ENCODE data around the gene SHANK2. TPM values are rescaled to one million over a fixed set of nuclear protein-coding genes. Genes with fewer than 3 reads are reported as not detected.

The SHANK2 gene
- total RNA-seq, 4 donors from 2014 or later = 26.2 to 95.5 (median 45.1) TPM

DNA sequence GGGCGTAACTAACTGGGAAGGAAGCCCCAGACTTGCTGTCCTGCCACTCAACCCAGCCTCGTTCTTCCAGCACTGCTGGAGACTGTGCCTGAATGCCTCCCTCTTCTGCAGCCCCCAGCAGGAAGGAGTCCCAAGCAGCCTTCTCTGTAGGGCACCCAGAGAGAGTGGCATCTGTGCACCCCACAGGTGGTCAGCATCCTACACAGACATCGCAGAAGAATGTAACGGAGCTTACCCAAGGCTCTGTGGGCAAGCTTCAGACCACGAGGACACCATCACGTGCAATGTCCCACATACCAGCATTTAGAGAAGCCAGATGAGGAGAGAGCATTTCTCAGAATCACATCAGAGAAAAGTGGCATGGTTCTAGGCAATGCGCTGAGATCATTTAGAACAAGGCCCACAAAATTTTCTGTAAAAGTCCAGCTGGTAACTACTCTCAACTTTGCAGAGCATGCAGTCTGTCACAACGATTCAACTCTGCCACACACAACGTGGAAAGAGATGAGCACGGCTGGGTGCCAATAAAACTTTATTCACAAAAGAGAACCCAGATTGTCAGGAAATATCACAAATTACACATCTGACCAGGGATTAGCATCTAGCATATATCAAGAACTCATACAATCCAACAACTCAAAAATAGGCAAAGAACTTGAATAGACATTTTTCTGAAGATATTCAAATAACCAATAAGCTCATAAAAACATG, 33.4 kb downstream of the SHANK2 start:
- 84 to 92% methylated on average over 4 to 10 of the region's 10 CpGs for WGBS, 2 donors (ENCODE audit: low coverage in 1 of 2)
- no peak for DNase-seq
- no peak overlapping the region for H3K4me3 ChIP-seq
- no peaks in the 10 kb centered on the region for H3K36me3 ChIP-seq
- intact Hi-C loops (cut with DNase I; ENCODE audit: low total_unique reads) = no loop called here
- in situ Hi-C loops (cut with MboI; ENCODE audit: low pct_ligation_motif_present in 1 of 4, low pct_unique_long_range_greater_than_20kb in 1 of 4, low sequenced_read_pairs in 3 of 4) = no loop called here
- no peaks in the 10 kb centered on the region for H3K27me3 ChIP-seq
- no peak overlapping the region for H3K27ac ChIP-seq
- H3K4me1 ChIP-seq = no peaks in the 10 kb centered on the region
- TF ChIP-seq POLR2A (IDR thresholded peaks at IDR 0.05) (no peak), EP300 (IDR thresholded peaks at IDR 0.05; ENCODE audit: low read depth) (no peak), POLR2AphosphoS5 (IDR thresholded peaks at IDR 0.05) (no peak)
- TF ChIP-seq, protein P1, sequence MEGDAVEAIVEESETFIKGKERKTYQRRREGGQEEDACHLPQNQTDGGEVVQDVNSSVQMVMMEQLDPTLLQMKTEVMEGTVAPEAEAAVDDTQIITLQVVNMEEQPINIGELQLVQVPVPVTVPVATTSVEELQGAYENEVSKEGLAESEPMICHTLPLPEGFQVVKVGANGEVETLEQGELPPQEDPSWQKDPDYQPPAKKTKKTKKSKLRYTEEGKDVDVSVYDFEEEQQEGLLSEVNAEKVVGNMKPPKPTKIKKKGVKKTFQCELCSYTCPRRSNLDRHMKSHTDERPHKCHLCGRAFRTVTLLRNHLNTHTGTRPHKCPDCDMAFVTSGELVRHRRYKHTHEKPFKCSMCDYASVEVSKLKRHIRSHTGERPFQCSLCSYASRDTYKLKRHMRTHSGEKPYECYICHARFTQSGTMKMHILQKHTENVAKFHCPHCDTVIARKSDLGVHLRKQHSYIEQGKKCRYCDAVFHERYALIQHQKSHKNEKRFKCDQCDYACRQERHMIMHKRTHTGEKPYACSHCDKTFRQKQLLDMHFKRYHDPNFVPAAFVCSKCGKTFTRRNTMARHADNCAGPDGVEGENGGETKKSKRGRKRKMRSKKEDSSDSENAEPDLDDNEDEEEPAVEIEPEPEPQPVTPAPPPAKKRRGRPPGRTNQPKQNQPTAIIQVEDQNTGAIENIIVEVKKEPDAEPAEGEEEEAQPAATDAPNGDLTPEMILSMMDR (IDR thresholded peaks at IDR 0.05) = no peak
- no peaks in the 10 kb centered on the region for H3K9me3 ChIP-seq

DNA sequence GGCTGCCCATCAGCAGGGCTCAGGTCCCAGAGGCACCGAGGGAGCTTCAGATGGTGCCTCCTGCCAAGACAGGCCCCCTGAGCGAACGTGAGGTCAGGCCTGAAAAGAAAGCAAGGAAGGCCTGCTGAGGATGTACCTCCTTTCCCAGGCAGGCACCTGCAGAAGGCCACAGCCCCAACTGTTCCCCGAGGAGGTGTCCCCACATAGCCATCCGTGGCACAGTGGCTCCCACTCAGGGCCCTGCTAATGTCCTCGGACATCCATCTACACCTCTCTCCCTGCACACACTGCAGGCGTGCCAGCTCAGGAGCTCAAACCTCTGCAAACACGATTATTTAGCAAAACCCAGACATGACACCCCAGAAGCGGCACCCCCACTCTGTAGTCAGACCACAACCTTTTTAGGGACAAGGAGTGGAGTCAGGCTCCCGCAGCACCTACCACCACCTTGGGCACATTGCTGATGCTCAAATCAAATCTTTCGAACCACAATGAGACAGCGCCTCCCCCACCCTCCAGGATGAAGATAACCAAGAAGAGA, 36.9 kb downstream of the SHANK2 start:
- DNase-seq = no peak

GRCh38 chr11:71214553-71215424, 37.6 kb downstream of the SHANK2 start:
- Histone ChIP-seq H3K27ac (no peak overlapping the region), H3K9me3 (no peaks in the 10 kb centered on the region), H3K27me3 (no peaks in the 10 kb centered on the region), H3K4me3 (no peak overlapping the region), H3K4me1 (no peaks in the 10 kb centered on the region), H3K36me3 (no peaks in the 10 kb centered on the region)
- in situ Hi-C loops (cut with MboI; ENCODE audit: low pct_ligation_motif_present in 1 of 4, low pct_unique_long_range_greater_than_20kb in 1 of 4, low sequenced_read_pairs in 3 of 4) (no loop called here), intact Hi-C loops (cut with DNase I; ENCODE audit: low total_unique reads) (no loop called here)
- TF ChIP-seq, protein P1 (IDR thresholded peaks at IDR 0.05) = no peak
- TF ChIP-seq EP300 (IDR thresholded peaks at IDR 0.05; ENCODE audit: low read depth) (no peak), POLR2A (IDR thresholded peaks at IDR 0.05) (no peak), POLR2AphosphoS5 (IDR thresholded peaks at IDR 0.05) (no peak)
- 90% methylated on average over 23 of the region's 23 CpGs; no CpG with 5 or more reads in 1 of the 2 donors for WGBS, 2 donors (ENCODE audit: low coverage in 1 of 2)
- DNase-seq = no peak

More for the DNA sequence above, 36.9 kb downstream of the SHANK2 start:
- intact Hi-C loops (cut with DNase I; ENCODE audit: low total_unique reads) (no loop called here), in situ Hi-C loops (cut with MboI; ENCODE audit: low pct_ligation_motif_present in 1 of 4, low pct_unique_long_range_greater_than_20kb in 1 of 4, low sequenced_read_pairs in 3 of 4) (no loop called here)
- Histone ChIP-seq H3K36me3 (no peaks in the 10 kb centered on the region), H3K9me3 (no peaks in the 10 kb centered on the region), H3K4me1 (no peaks in the 10 kb centered on the region), H3K27ac (no peak overlapping the region), H3K4me3 (no peak overlapping the region), H3K27me3 (no peaks in the 10 kb centered on the region)
- 91 to 100% methylated on average over 2 to 12 of the region's 12 CpGs for WGBS, 2 donors (ENCODE audit: low coverage in 1 of 2)
- TF ChIP-seq POLR2A (IDR thresholded peaks at IDR 0.05) = no peak
- TF ChIP-seq, protein P1 (IDR thresholded peaks at IDR 0.05) = no peak
- no peak for TF ChIP-seq EP300 (IDR thresholded peaks at IDR 0.05; ENCODE audit: low read depth)
- no peak for TF ChIP-seq POLR2AphosphoS5 (IDR thresholded peaks at IDR 0.05)
